NCI-H1092 treated with DMSO at 0.1 percent for 48 hours (cell line): Measurements from ENCODE around the gene C9orf40.

Experiments used
- DNase-seq: peaks from one replicate; lab custom pipeline; 2025; lab: John Stamatoyannopoulos, UW

C9orf40 gene

GRCh38 chr9:74940600-74940999 lies 12.1 kb downstream of the C9orf40 start:
- no peak for DNase-seq

GRCh38 chr9:74935008-74935407 lies 17.7 kb downstream of the C9orf40 start:
- DNase-seq: no peak

- DNase-seq: no peak
Measured at GRCh38 chr9:74921737-74922136, 31.0 kb downstream of the C9orf40 start.

- DNase-seq: no peak
Measured at GRCh38 chr9:74920944-74921626, 31.6 kb downstream of the C9orf40 start.

GRCh38 chr9:74910036-74910435 lies 42.7 kb downstream of the C9orf40 start:
- no peak for DNase-seq

- no peak for DNase-seq
Measured at GRCh38 chr9:74908665-74909064, 44.0 kb downstream of the C9orf40 start.

GRCh38 chr9:74907085-74907484 lies 45.6 kb downstream of the C9orf40 start:
- no peak for DNase-seq

- DNase-seq: no peak
Measured at GRCh38 chr9:74901001-74901400, 51.7 kb downstream of the C9orf40 start.
